ENCODE results near the gene TMEM178B. TPM values are rescaled to one million over a fixed set of nuclear protein-coding genes. Genes with fewer than 3 reads are reported as not detected.

Gene TMEM178B
- total and polyA plus RNA-seq, 2 of the 13 experiments (the other 11 are each of a cell fraction or from before 2014, with no cell fraction given) = 0.01 to 0.02 TPM

DNA sequence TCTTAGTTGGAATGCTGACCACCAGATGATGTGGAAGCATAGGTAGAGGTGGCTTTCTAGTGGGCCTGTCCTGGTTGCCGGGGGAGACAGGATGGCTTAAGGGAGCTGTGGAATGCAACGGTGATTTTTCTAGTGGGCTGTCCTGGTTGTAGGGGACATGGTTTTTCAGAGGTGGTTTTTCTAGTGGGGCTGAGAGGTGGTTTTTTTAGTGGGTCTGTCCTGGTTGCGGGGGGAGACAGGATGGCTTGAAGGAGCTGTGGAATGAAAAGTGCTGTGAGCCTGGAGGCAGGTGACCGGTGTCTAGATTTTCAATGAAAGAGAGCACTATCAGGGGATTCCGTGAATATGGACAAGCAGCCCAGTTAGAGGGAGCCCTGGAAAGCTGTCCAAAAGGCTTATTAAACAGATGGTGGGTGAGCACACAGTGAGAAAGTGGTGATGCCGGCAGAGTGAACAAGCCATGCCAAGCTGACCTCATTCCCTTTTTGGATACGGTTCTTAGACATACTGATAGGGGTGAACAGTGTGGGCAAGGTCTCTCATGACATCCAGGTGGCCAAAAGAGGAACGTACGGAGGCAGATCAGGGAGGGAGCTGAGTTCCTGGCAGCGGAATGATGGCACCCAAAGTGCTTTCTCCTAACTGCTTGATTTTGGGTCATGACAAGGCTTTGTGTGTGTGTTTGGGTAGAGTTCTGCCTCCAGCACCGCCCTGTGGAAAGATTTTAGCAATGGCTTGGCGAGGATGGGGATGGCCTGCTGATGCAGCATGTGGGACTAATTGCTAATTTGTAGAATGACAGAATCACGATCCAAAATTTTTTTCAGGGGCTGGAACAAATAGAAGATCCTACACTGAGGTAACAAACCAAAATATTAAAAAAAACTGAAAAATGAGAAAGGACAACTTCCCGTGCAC lies 126.6 kb downstream of the TMEM178B start:
- BruUV-seq (replicated peaks) = no TSS peak

DNA sequence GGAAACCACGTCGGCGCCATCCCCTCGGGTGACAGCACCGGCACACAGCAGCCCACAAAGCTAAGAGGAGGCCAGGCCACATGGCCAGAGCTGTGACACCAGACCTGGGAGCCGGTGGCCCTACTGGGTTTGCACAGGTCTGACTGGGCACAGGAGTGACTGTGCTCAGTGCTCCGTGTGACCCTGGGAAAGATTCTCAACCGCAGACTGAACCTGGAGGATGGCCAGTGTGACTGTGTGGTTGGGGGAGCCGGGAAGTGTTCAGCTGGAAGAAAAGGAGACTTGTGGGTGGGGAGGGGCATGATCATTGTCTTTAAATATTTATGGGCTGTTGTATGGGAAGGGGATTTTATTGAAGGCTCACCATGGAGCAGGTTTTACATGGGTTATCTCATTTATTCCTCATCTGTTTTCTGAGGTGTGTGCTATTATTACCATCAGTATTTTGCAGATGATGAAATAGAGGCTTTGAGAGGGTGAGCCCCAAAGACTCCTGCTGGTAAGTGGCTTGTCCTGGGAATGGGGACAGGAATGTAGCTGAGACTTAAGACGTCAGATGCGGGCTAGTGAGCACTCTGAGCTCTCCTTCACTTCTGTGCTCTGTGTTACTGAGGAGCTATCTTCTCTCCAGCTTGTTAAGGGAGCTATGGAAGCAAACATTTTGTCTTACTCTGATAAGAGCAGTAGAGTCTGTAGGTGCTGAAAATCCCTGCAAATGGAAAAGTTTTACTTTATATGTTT lies 127.5 kb downstream of the TMEM178B start:
- Histone ChIP-seq H3K9ac (ENCODE audit: insufficient read depth, low read depth, low read length) (no peak overlapping the region), H3K27me3 (ENCODE audit: control insufficient read depth in 1 of 2, insufficient read depth in 2 of 2, low read length in 2 of 2) (peaks cover 0 to 29% of the 10 kb centered on the region in 2 experiments; a peak in 3 of 5 replicates), H3K4me1 (ENCODE audit: insufficient read depth, low read length) (no peaks in the 10 kb centered on the region), H3K79me2 (ENCODE audit: insufficient read depth, low read length) (no peaks in the 10 kb centered on the region), H3K4me2 (ENCODE audit: low read depth, low read length) (no peak overlapping the region), H4K20me1 (ENCODE audit: insufficient read depth, low read length) (no peaks in the 10 kb centered on the region), H3K9me3 (ENCODE audit: low read length) (no peaks in the 10 kb centered on the region), H3K4me3 (replicated peaks in 1 of 3; ENCODE audit: insufficient read depth in 1 of 3, low read depth in 2 of 3, low read length in 3 of 3) (no peak overlapping the region), H3K36me3 (replicated peaks in 1 of 2; ENCODE audit: control insufficient read depth in 1 of 2, insufficient read depth in 2 of 2, low read length in 2 of 2) (no peaks in the 10 kb centered on the region), H2AFZ (ENCODE audit: low read length) (no peak overlapping the region), H3K27ac (ENCODE audit: extremely low read length, insufficient read depth, low read length) (no peak overlapping the region)
- in situ Hi-C loops (cut with HindIII; ENCODE audit: extremely low pct_ligation_motif_present, low pct_unique_long_range_greater_than_20kb) = no loop called here
- WGBS (ENCODE audit: low lambda C conversion rate) = 18% methylated on average over 11 of the region's 11 CpGs
- no peak for DNase-seq (ENCODE audit: low spot score)
- ATAC-seq = no peak
- no TSS peak for BruUV-seq (replicated peaks)
- intact Hi-C loops (cut with micrococcal nuclease; ENCODE audit: unreplicated experiment) = no loop called here
- no peak for FAIRE-seq
- POLR2A ChIA-PET = no interaction called here
- CTCF ChIA-PET (ENCODE audit: low intra/inter-chr PET ratio, low total read pairs) = no interaction called here
- TF ChIP-seq U2AF1 (optimal IDR thresholded peaks at IDR 0.05; ENCODE audit: low read depth, low read length) (no peak), ZNF746 (CRISPR knock-in tag; IDR thresholded peaks at IDR 0.05) (no peak), MXD4 (CRISPR knock-in tag; IDR thresholded peaks at IDR 0.05) (no peak)
- TF ChIP-seq, protein P1, sequence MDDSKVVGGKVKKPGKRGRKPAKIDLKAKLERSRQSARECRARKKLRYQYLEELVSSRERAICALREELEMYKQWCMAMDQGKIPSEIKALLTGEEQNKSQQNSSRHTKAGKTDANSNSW (CRISPR knock-in tag; IDR thresholded peaks at IDR 0.05; ENCODE audit: borderline replicate concordance) = no peak
- TF ChIP-seq, protein P2, sequence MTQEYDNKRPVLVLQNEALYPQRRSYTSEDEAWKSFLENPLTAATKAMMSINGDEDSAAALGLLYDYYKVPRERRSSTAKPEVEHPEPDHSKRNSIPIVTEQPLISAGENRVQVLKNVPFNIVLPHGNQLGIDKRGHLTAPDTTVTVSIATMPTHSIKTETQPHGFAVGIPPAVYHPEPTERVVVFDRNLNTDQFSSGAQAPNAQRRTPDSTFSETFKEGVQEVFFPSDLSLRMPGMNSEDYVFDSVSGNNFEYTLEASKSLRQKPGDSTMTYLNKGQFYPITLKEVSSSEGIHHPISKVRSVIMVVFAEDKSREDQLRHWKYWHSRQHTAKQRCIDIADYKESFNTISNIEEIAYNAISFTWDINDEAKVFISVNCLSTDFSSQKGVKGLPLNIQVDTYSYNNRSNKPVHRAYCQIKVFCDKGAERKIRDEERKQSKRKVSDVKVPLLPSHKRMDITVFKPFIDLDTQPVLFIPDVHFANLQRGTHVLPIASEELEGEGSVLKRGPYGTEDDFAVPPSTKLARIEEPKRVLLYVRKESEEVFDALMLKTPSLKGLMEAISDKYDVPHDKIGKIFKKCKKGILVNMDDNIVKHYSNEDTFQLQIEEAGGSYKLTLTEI (CRISPR knock-in tag; conservative IDR thresholded peaks at IDR 0.05) = no peak

More for the DNA sequence above, 126.6 kb downstream of the TMEM178B start:
- CTCF ChIA-PET (ENCODE audit: low intra/inter-chr PET ratio, low total read pairs) = no interaction called here
- no peaks in the 10 kb centered on the region for H4K20me1 ChIP-seq (ENCODE audit: insufficient read depth, low read length)
- no peak for ATAC-seq
- FAIRE-seq = no peak
- no peak overlapping the region for H3K4me2 ChIP-seq (ENCODE audit: low read depth, low read length)
- no peak overlapping the region for H2AFZ ChIP-seq (ENCODE audit: low read length)
- H3K4me1 ChIP-seq (ENCODE audit: insufficient read depth, low read length) = no peaks in the 10 kb centered on the region
- TF ChIP-seq REPIN1 (CRISPR knock-in tag; IDR thresholded peaks at IDR 0.05; ENCODE audit: borderline replicate concordance, low read depth) (no peak), NFIB (CRISPR knock-in tag; IDR thresholded peaks at IDR 0.05; ENCODE audit: borderline replicate concordance) (no peak), DNMT1 (CRISPR knock-in tag; IDR thresholded peaks at IDR 0.05) (no peak), CHCHD3 (CRISPR knock-in tag; IDR thresholded peaks at IDR 0.05) (no peak), MAFF (IDR thresholded peaks at IDR 0.05; ENCODE audit: low read depth, low read length) (no peak), ZNF17 (CRISPR knock-in tag; IDR thresholded peaks at IDR 0.05) (no peak), SRSF4 (IDR thresholded peaks at IDR 0.05; ENCODE audit: low read depth, low read length, poor library complexity, severe bottlenecking) (no peak), KDM1A (CRISPR knock-in tag; IDR thresholded peaks at IDR 0.05) (no peak), ZC3H13 (CRISPR knock-in tag; IDR thresholded peaks at IDR 0.05) (no peak), ZNF552 (CRISPR knock-in tag; IDR thresholded peaks at IDR 0.05; ENCODE audit: borderline replicate concordance) (no peak), KAT8 (CRISPR knock-in tag; IDR thresholded peaks at IDR 0.05) (no peak)
- H3K4me3 ChIP-seq (replicated peaks in 1 of 3; ENCODE audit: insufficient read depth in 1 of 3, low read depth in 2 of 3, low read length in 3 of 3) = no peak overlapping the region
- peaks cover 0 to 29% of the 10 kb centered on the region in 2 experiments; a peak in 3 of 5 replicates for H3K27me3 ChIP-seq (ENCODE audit: control insufficient read depth in 1 of 2, insufficient read depth in 2 of 2, low read length in 2 of 2)
- H3K79me2 ChIP-seq (ENCODE audit: insufficient read depth, low read length) = no peaks in the 10 kb centered on the region
- H3K36me3 ChIP-seq (replicated peaks in 1 of 2; ENCODE audit: control insufficient read depth in 1 of 2, insufficient read depth in 2 of 2, low read length in 2 of 2) = no peaks in the 10 kb centered on the region
- no peaks in the 10 kb centered on the region for H3K9me3 ChIP-seq (ENCODE audit: low read length)
- intact Hi-C loops (cut with micrococcal nuclease; ENCODE audit: unreplicated experiment) (no loop called here), in situ Hi-C loops (cut with HindIII; ENCODE audit: extremely low pct_ligation_motif_present, low pct_unique_long_range_greater_than_20kb) (no loop called here)
- WGBS (ENCODE audit: low lambda C conversion rate) = 45% methylated on average over 14 of the region's 14 CpGs
- no peak overlapping the region for H3K27ac ChIP-seq (ENCODE audit: extremely low read length, insufficient read depth, low read length)
- DNase-seq (ENCODE audit: low spot score) = no peak
- POLR2A ChIA-PET = no interaction called here
- no peak overlapping the region for H3K9ac ChIP-seq (ENCODE audit: insufficient read depth, low read depth, low read length)

Measured in HepG2 (cell line).